ENCODE measurements around the gene CLDN3. TPM values are rescaled to one million over a fixed set of nuclear protein-coding genes. Genes with fewer than 3 reads are reported as not detected.

Gene CLDN3
- total and polyA plus RNA-seq, 9 of the 15 experiments (the other 6 are each of a cell fraction or from before 2014, with no cell fraction given), result 0.29 TPM; not detected in 8

DNA sequence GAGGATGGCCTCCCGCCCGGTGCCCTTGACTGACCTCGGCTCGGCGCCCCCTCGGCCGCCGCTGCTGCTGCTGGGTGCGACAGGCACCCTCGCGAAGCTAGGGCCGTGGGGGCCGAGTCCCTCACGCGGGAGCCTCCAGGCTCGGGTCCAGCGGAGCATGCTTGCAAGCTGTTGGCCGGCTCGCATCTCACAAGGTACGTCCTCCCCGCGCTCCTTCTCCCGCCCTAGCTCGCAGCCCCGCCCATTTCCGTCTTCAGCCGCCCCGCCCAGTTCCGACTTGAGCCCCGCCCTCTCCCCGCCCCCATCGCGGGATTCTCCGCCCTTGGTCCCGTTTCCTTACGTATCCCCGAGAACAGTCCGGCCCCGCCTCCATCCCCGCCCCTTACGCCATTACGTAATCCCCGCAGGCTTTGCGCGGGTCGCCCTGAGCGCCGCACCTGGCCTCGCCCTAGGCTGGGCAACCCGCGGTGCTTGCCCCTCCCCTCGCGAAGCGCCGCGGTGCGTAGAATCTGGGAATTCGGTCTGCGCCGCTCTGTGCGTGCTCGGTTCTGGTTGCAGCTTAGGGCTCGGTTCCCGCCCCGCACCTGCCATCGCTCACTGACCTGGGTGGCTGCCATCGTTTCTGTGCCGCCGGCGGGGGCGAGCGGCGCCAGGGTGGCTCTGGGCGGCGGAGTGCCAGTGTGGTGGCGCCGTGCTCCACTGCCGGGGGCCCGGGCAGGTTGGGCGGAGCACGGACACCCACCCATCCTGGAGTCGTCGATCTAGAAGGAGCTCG, 31.3 kb downstream of the CLDN3 start, which contains the start of gene ABHD11 (continued):
- TF ChIP-seq, protein P1, sequence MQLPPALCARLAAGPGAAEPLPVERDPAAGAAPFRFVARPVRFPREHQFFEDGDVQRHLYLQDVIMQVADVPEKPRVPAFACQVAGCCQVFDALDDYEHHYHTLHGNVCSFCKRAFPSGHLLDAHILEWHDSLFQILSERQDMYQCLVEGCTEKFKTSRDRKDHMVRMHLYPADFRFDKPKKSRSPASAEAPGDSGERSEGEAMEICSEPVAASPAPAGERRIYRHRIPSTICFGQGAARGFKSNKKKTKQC (CRISPR knock-in tag; IDR thresholded peaks at IDR 0.05), result peak; percentile 80
- TF ChIP-seq EWSR1 (IDR thresholded peaks at IDR 0.05; ENCODE audit: borderline replicate concordance, low read depth, partially characterized antibody) (no peak), SIX5 (IDR thresholded peaks at IDR 0.05; ENCODE audit: borderline replicate concordance in 1 of 2, insufficient read depth in 1 of 2, low read depth in 1 of 2, low read length in 2 of 2) (no peak), ZNF212 (CRISPR knock-in tag; IDR thresholded peaks at IDR 0.05) (peak; percentile 68), NCOA2 (IDR thresholded peaks at IDR 0.05; ENCODE audit: partially characterized antibody in 2 of 2) (no peak), FIP1L1 (IDR thresholded peaks at IDR 0.05; ENCODE audit: low read depth, low read length, poor library complexity, severe bottlenecking) (peak; percentile 53), NRF1 (conservative IDR thresholded peaks at IDR 0.05 in 1 of 2, IDR thresholded peaks at IDR 0.05 in 1 of 2) (peak; percentile 88 to 90), BRD4 (IDR thresholded peaks at IDR 0.05) (no peak), ZNF133 (CRISPR knock-in tag; IDR thresholded peaks at IDR 0.05) (no peak), ZNF695 (CRISPR knock-in tag; IDR thresholded peaks at IDR 0.05) (peak; percentile 49; the same call in 1 of the 2 replicates), ZNF778 (CRISPR knock-in tag; IDR thresholded peaks at IDR 0.05) (no peak), HCFC1 (IDR thresholded peaks at IDR 0.05; ENCODE audit: low read depth, low read length) (no peak)
- TF ChIP-seq, protein P2, sequence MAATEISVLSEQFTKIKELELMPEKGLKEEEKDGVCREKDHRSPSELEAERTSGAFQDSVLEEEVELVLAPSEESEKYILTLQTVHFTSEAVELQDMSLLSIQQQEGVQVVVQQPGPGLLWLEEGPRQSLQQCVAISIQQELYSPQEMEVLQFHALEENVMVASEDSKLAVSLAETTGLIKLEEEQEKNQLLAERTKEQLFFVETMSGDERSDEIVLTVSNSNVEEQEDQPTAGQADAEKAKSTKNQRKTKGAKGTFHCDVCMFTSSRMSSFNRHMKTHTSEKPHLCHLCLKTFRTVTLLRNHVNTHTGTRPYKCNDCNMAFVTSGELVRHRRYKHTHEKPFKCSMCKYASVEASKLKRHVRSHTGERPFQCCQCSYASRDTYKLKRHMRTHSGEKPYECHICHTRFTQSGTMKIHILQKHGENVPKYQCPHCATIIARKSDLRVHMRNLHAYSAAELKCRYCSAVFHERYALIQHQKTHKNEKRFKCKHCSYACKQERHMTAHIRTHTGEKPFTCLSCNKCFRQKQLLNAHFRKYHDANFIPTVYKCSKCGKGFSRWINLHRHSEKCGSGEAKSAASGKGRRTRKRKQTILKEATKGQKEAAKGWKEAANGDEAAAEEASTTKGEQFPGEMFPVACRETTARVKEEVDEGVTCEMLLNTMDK (IDR thresholded peaks at IDR 0.05; ENCODE audit: borderline replicate concordance, insufficient read depth, low read depth, low read length, poor library complexity, severe bottlenecking), result peak; percentile 44
- TF ChIP-seq, protein P3, sequence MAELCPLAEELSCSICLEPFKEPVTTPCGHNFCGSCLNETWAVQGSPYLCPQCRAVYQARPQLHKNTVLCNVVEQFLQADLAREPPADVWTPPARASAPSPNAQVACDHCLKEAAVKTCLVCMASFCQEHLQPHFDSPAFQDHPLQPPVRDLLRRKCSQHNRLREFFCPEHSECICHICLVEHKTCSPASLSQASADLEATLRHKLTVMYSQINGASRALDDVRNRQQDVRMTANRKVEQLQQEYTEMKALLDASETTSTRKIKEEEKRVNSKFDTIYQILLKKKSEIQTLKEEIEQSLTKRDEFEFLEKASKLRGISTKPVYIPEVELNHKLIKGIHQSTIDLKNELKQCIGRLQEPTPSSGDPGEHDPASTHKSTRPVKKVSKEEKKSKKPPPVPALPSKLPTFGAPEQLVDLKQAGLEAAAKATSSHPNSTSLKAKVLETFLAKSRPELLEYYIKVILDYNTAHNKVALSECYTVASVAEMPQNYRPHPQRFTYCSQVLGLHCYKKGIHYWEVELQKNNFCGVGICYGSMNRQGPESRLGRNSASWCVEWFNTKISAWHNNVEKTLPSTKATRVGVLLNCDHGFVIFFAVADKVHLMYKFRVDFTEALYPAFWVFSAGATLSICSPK (IDR thresholded peaks at IDR 0.05; ENCODE audit: borderline replicate concordance), result no peak
- TF ChIP-seq, protein P4, sequence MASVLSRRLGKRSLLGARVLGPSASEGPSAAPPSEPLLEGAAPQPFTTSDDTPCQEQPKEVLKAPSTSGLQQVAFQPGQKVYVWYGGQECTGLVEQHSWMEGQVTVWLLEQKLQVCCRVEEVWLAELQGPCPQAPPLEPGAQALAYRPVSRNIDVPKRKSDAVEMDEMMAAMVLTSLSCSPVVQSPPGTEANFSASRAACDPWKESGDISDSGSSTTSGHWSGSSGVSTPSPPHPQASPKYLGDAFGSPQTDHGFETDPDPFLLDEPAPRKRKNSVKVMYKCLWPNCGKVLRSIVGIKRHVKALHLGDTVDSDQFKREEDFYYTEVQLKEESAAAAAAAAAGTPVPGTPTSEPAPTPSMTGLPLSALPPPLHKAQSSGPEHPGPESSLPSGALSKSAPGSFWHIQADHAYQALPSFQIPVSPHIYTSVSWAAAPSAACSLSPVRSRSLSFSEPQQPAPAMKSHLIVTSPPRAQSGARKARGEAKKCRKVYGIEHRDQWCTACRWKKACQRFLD (CRISPR knock-in tag; IDR thresholded peaks at IDR 0.05), result peak; percentile 58; the same call in 1 of the 2 replicates
- TF ChIP-seq, protein P5, sequence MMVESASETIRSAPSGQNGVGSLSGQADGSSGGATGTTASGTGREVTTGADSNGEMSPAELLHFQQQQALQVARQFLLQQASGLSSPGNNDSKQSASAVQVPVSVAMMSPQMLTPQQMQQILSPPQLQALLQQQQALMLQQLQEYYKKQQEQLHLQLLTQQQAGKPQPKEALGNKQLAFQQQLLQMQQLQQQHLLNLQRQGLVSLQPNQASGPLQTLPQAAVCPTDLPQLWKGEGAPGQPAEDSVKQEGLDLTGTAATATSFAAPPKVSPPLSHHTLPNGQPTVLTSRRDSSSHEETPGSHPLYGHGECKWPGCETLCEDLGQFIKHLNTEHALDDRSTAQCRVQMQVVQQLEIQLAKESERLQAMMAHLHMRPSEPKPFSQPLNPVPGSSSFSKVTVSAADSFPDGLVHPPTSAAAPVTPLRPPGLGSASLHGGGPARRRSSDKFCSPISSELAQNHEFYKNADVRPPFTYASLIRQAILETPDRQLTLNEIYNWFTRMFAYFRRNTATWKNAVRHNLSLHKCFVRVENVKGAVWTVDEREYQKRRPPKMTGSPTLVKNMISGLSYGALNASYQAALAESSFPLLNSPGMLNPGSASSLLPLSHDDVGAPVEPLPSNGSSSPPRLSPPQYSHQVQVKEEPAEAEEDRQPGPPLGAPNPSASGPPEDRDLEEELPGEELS (CRISPR knock-in tag; IDR thresholded peaks at IDR 0.05; ENCODE audit: borderline replicate concordance), result 0 out of 2 replicates have a peak, but pooled peaks have one; percentile 26
